Measurements from ENCODE around the gene ZNF609. TPM values are rescaled to one million over a fixed set of nuclear protein-coding genes. Genes with fewer than 3 reads are reported as not detected.
"Not testable (repeated sequence)": the region's sequence is repeated elsewhere in the genome, so short reads cannot be mapped to it uniquely, and the experiment has no call there.

ZNF609 gene
- polyA plus RNA-seq, 3 donors, result 1.3 to 13.2 (median 1.7) TPM

DNA sequence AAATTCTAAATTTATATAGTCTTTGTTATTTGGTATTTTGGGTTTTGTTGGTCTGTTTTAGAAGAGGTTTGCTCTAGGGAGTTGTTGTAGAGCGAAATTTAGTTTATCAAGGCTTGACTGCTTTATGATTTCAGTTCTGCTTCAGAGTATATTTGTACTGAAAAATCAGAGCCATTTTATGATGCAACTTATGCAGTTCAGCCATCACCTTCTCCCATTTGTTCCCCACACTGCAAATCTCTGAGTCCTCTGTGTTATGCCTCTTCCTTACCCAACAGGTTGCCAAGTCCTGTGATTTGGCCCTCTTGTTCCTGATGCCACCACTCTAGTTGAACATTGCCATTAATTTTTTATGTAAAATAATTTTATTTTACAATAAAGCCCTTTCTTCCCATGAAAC, 140.4 kb downstream of the ZNF609 start:
- no peak overlapping the region for H3K9ac ChIP-seq (ENCODE audit: insufficient read depth, low read length, poor library complexity, severe bottlenecking)
- Mint-ChIP-seq H3K27ac (peak overlapping the region in 3 of 7 donors; percentile 5 to 86 (median 50)), H3K36me3 (no peaks in the 10 kb centered on the region), H3K4me3 (no peak overlapping the region), H3K9me3 (no peaks in the 10 kb centered on the region), H3K27me3 (ENCODE audit: low read depth in 3 of 3) (peaks cover 0 to 2% (median 1%) of the 10 kb centered on the region in 3 donors), H3K4me1 (peaks cover 42% of the 10 kb centered on the region)
- H3K4me3 ChIP-seq (replicated peaks in 1 of 3; ENCODE audit: low read depth in 2 of 3, low read length in 3 of 3), result no peak overlapping the region
- H3K4me2 ChIP-seq (replicated peaks; ENCODE audit: extremely low read depth, low read length, poor library complexity, severe bottlenecking), result no peak overlapping the region
- H3K79me2 ChIP-seq (ENCODE audit: insufficient read depth, low read length), result peaks cover 78% of the 10 kb centered on the region
- WGBS (ENCODE audit: insufficient coverage), result 100% methylated on average over 1 of the region's 1 CpG
- TF ChIP-seq, protein P1, sequence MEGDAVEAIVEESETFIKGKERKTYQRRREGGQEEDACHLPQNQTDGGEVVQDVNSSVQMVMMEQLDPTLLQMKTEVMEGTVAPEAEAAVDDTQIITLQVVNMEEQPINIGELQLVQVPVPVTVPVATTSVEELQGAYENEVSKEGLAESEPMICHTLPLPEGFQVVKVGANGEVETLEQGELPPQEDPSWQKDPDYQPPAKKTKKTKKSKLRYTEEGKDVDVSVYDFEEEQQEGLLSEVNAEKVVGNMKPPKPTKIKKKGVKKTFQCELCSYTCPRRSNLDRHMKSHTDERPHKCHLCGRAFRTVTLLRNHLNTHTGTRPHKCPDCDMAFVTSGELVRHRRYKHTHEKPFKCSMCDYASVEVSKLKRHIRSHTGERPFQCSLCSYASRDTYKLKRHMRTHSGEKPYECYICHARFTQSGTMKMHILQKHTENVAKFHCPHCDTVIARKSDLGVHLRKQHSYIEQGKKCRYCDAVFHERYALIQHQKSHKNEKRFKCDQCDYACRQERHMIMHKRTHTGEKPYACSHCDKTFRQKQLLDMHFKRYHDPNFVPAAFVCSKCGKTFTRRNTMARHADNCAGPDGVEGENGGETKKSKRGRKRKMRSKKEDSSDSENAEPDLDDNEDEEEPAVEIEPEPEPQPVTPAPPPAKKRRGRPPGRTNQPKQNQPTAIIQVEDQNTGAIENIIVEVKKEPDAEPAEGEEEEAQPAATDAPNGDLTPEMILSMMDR (IDR thresholded peaks at IDR 0.05), result no peak
- H2AFZ ChIP-seq (ENCODE audit: insufficient read depth, low read depth, low read length, poor library complexity, severe bottlenecking), result no peak overlapping the region
- H3K27me3 ChIP-seq (ENCODE audit: control insufficient read depth in 2 of 2, insufficient read depth in 2 of 2, low read length in 2 of 2), result no peaks in the 10 kb centered on the region
- no peak for DNase-seq
- H3K9me3 ChIP-seq (replicated peaks in 1 of 2; ENCODE audit: control insufficient read depth in 1 of 2, insufficient read depth in 1 of 2, low read length in 2 of 2), result no peaks in the 10 kb centered on the region
- peaks cover 72% of the 10 kb centered on the region for H4K20me1 ChIP-seq (ENCODE audit: insufficient read depth, low read length)
- intact Hi-C loops (cut with micrococcal nuclease), result no loop called here
- no peaks in the 10 kb centered on the region for H3K36me3 ChIP-seq (replicated peaks in 1 of 2; ENCODE audit: control insufficient read depth in 1 of 2, insufficient read depth in 2 of 2, low read length in 2 of 2)
- H3K4me1 ChIP-seq (ENCODE audit: control insufficient read depth in 1 of 2, insufficient read depth in 2 of 2, low read length in 2 of 2), result peaks cover 16 to 17% of the 10 kb centered on the region in 2 donors
- H3K27ac ChIP-seq (ENCODE audit: low read depth in 1 of 2, low read length in 2 of 2), result no peak overlapping the region

DNA sequence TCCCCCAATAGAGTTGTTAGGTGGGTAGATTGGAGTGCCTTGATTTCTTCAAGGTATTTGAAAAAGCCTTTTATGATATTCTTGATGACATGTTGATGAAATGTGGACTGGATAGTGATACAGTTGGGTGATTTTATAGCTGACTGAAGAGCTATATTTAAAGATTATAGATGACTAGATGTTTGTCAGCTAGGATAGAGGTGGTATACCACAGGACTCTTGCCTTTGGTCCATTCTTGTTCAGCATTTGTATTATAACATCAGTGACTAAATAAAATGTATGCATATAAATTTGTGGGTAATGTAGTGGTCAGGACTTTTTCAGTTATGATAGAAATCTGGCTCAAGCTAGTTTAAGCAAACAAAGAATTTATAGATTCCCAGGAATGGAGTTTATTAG, 143.9 kb downstream of the ZNF609 start:
- no peaks in the 10 kb centered on the region for H3K9me3 Mint-ChIP-seq
- H3K36me3 Mint-ChIP-seq, result peaks cover 0 to 3% of the 10 kb centered on the region in 2 donors
- H3K36me3 ChIP-seq (replicated peaks in 1 of 2; ENCODE audit: control insufficient read depth in 1 of 2, insufficient read depth in 2 of 2, low read length in 2 of 2), result no peaks in the 10 kb centered on the region
- DNase-seq, result no peak
- peak overlapping the region in 1 of 7 donors; percentile 2 for H3K27ac Mint-ChIP-seq
- no peak overlapping the region for H3K27ac ChIP-seq (ENCODE audit: low read depth in 1 of 2, low read length in 2 of 2)
- H3K9me3 ChIP-seq (replicated peaks in 1 of 2; ENCODE audit: control insufficient read depth in 1 of 2, insufficient read depth in 1 of 2, low read length in 2 of 2), result no peaks in the 10 kb centered on the region
- H3K4me3 Mint-ChIP-seq, result no peak overlapping the region
- no peak overlapping the region for H3K4me2 ChIP-seq (replicated peaks; ENCODE audit: extremely low read depth, low read length, poor library complexity, severe bottlenecking)
- H3K27me3 ChIP-seq (ENCODE audit: control insufficient read depth in 2 of 2, insufficient read depth in 2 of 2, low read length in 2 of 2), result no peaks in the 10 kb centered on the region
- H2AFZ ChIP-seq (ENCODE audit: insufficient read depth, low read depth, low read length, poor library complexity, severe bottlenecking), result no peak overlapping the region
- H3K9ac ChIP-seq (ENCODE audit: insufficient read depth, low read length, poor library complexity, severe bottlenecking), result no peak overlapping the region
- H3K4me3 ChIP-seq (replicated peaks in 1 of 3; ENCODE audit: low read depth in 2 of 3, low read length in 3 of 3), result no peak overlapping the region
- TF ChIP-seq, protein P1 (IDR thresholded peaks at IDR 0.05), result no peak
- H3K27me3 Mint-ChIP-seq (ENCODE audit: low read depth in 3 of 3), result peaks cover 0 to 1% (median 0%) of the 10 kb centered on the region in 3 donors
- H3K4me1 Mint-ChIP-seq, result peaks cover 21% of the 10 kb centered on the region
- H4K20me1 ChIP-seq (ENCODE audit: insufficient read depth, low read length), result peaks cover 69% of the 10 kb centered on the region
- intact Hi-C loops (cut with micrococcal nuclease), result no loop called here
- peaks cover 82% of the 10 kb centered on the region for H3K79me2 ChIP-seq (ENCODE audit: insufficient read depth, low read length)
- H3K4me1 ChIP-seq (ENCODE audit: control insufficient read depth in 1 of 2, insufficient read depth in 2 of 2, low read length in 2 of 2), result peaks cover 4 to 8% of the 10 kb centered on the region in 2 donors

DNA sequence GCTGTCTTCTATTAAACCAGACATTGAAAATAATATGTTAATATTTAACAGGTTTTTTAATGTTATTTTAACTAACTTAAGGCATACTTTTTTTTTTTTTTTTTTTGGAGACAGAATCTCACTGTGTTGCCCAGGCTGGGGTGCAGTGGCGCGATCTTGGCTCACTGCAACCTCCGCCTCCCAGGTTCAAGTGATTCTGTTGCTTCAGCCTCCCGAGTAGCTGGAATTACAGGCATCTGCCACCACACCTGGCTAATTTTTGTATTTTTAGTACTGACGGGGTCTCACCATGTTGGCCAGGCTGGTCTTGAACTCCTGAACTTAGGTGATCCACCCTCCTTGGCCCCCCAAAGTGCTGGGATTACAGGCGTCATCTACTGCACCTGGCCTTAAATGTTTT, 147.0 kb downstream of the ZNF609 start:
- H3K27ac Mint-ChIP-seq; H3K4me1 ChIP-seq (ENCODE audit: control insufficient read depth in 1 of 2, insufficient read depth in 2 of 2, low read length in 2 of 2); H3K27ac ChIP-seq (ENCODE audit: low read depth in 1 of 2, low read length in 2 of 2); H3K9me3 Mint-ChIP-seq; H3K36me3 ChIP-seq (replicated peaks in 1 of 2; ENCODE audit: control insufficient read depth in 1 of 2, insufficient read depth in 2 of 2, low read length in 2 of 2); H3K36me3 Mint-ChIP-seq; H3K4me3 ChIP-seq (replicated peaks in 1 of 3; ENCODE audit: low read depth in 2 of 3, low read length in 3 of 3); H3K27me3 ChIP-seq (ENCODE audit: control insufficient read depth in 2 of 2, insufficient read depth in 2 of 2, low read length in 2 of 2); H3K9me3 ChIP-seq (replicated peaks in 1 of 2; ENCODE audit: control insufficient read depth in 1 of 2, insufficient read depth in 1 of 2, low read length in 2 of 2); intact Hi-C loops (cut with micrococcal nuclease); DNase-seq; H3K4me3 Mint-ChIP-seq; H3K27me3 Mint-ChIP-seq (ENCODE audit: low read depth in 3 of 3); H3K4me2 ChIP-seq (replicated peaks; ENCODE audit: extremely low read depth, low read length, poor library complexity, severe bottlenecking); H2AFZ ChIP-seq (ENCODE audit: insufficient read depth, low read depth, low read length, poor library complexity, severe bottlenecking); H3K9ac ChIP-seq (ENCODE audit: insufficient read depth, low read length, poor library complexity, severe bottlenecking): not testable (repeated sequence)
- peaks cover 66% of the 10 kb centered on the region for H4K20me1 ChIP-seq (ENCODE audit: insufficient read depth, low read length)
- H3K4me1 Mint-ChIP-seq, result peaks cover 15% of the 10 kb centered on the region
- 95% methylated on average over 5 of the region's 6 CpGs for WGBS (ENCODE audit: insufficient coverage)
- H3K79me2 ChIP-seq (ENCODE audit: insufficient read depth, low read length), result peaks cover 90% of the 10 kb centered on the region

Measured in CD14-positive monocyte (primary cell).